Right lobe of liver (tissue), 6 donors: ENCODE results near the gene MACF1. TPM values are rescaled to one million over a fixed set of nuclear protein-coding genes. Genes with fewer than 3 reads are reported as not detected.
A peak's percentile ranks its signal among the peaks of the same experiment; 100 is the strongest.

Experiments used
- ATAC-seq, 4 donors: fragments of 200-7000 bp; cut with Tn5 transposase; one replicate each; pipeline ENCODE4 v1.9.1; 2020; ENCODE audit warnings: mild to moderate bottlenecking in 4 of 4, moderate library complexity in 4 of 4
- DNase-seq, 3 donors: peaks; one replicate each; pipeline ENCODE4 v3.0.0-alpha.2; 2020
- H3K27ac ChIP-seq, 3 donors: fragments of 200-600 bp; one replicate each; pipeline ENCODE4 v1.8.0; 2022
- H3K27me3 ChIP-seq, 2 donors: fragments of 200-600 bp; one replicate each; pipeline ENCODE4 v1.8.0; 2022
- H3K36me3 ChIP-seq, 4 donors: fragments of 200-600 bp; sonication (generic) in 1 of 4; one replicate each; pipeline versions ENCODE4 v1.5.1 to v1.8.0; 2017 to 2022; ENCODE audit warnings: control low read depth in 1 of 4
- H3K4me1 ChIP-seq, 4 donors: fragments of 200-600 bp; sonication (generic) in 1 of 4; one replicate each; pipeline versions ENCODE4 v1.5.1 to v1.8.0; 2017 to 2022; ENCODE audit warnings: control low read depth in 1 of 4
- H3K4me3 ChIP-seq, 3 donors: fragments of 200-600 bp; one replicate each; pipeline ENCODE4 v1.8.0; 2022
- H3K9me3 ChIP-seq, 4 donors: fragments of 200-600 bp; sonication (generic) in 1 of 4; one replicate each; pipeline versions ENCODE4 v1.5.1 to v1.8.0; 2017 to 2022; ENCODE audit warnings: control low read depth in 1 of 4
- CTCF ChIP-seq, 4 donors: fragments of 200-600 bp in 3 of 4; fragments of 450-650 bp in 1 of 4; IDR thresholded peaks; one replicate each; pipeline versions ENCODE4 v1.5.1 to v1.8.0; 2016 to 2022; ENCODE audit warnings: antibody characterized with exemption in 4 of 4, mild to moderate bottlenecking in 2 of 4
- POLR2A ChIP-seq: fragments of 450-650 bp; IDR thresholded peaks from one replicate; pipeline ENCODE4 v1.6.1; 2017; ENCODE audit warnings: antibody characterized with exemption, mild to moderate bottlenecking
- WGBS: methylation state at CpG from one replicate; pipeline ENCODE4 v1.1.6; 2018; ENCODE audit warnings: low coverage, low lambda C conversion rate; ENCODE audit not compliant: insufficient coverage; ENCODE audit errors: missing lambda C conversion rate; 5-methylcytosine and 5-hydroxymethylcytosine counted together
- intact Hi-C, 2 donors: fragments of 100-400 bp; cut with DNase I; formaldehyde crosslinking; loops; one replicate each; pipeline versions ENCODE4 v1.11.2 to v1.14.1; 2022
- total RNA-seq, 6 experiments: library from RNA; depleted of rRNA in 2 of 6; stranded (reverse); fragments of >200 nt in 2 of 6; fragmentation: NEBNext Ultra II Directional in 3 of 6; extraction: Animal tissue kit (Norgen Biotek cat#: 25700) in 3 of 6; gene quantifications; one replicate each; pipeline versions ENCODE4 v1.1.0 to v1.2.4, GENCODE V29; 2016 to 2023
- donor health status: DM: no; HTN: yes; CAD: no.
- donor health status: DM: no; HTN: no; CAD: no.
- donor health status: DM: no; HTN: no; CAD: no.
- donor health status: DM: no; HTN: yes; CAD: no.
- donor health status: DM: no; HTN: yes; CAD: no.

Gene MACF1
- total RNA-seq, 6 experiments from 2014 or later: 78.4 to 141 (median 100) TPM

GRCh38 chr1:39381839-39382238 lies 177.3 kb downstream of the MACF1 start:
- no peaks in the 10 kb centered on the region for H3K9me3 ChIP-seq
- intact Hi-C loops: loop anchor here in 1 of 2 donors (10.0 kb wide), 1 partner anchor 277 kb away; no protein-coding TSS in a partner anchor
- peaks cover 0 to 34% (median 24%) of the 10 kb centered on the region in 4 donors for H3K36me3 ChIP-seq
- peaks cover 0 to 11% (median 2%) of the 10 kb centered on the region in 4 donors for H3K4me1 ChIP-seq
- no peak overlapping the region for H3K4me3 ChIP-seq
- WGBS: 66% methylated on average over 4 of the region's 5 CpGs
- DNase-seq: no peak
- peak in 3 of 4 donors; percentile 7 to 49 (median 17) for ATAC-seq
- H3K27me3 ChIP-seq: no peaks in the 10 kb centered on the region
- no peak overlapping the region for H3K27ac ChIP-seq
- TF ChIP-seq POLR2A (no peak), CTCF (IDR thresholded peaks at IDR 0.05) (no peak)

GRCh38 chr1:39384305-39384704 lies 179.8 kb downstream of the MACF1 start:
- H3K4me1 ChIP-seq: peaks cover 0 to 27% (median 7%) of the 10 kb centered on the region in 4 donors
- no peak overlapping the region for H3K4me3 ChIP-seq
- H3K9me3 ChIP-seq: no peaks in the 10 kb centered on the region
- no peak for TF ChIP-seq CTCF (IDR thresholded peaks at IDR 0.05)
- TF ChIP-seq POLR2A: no peak
- ATAC-seq (no peak), DNase-seq (no peak)
- H3K27ac ChIP-seq: no peak overlapping the region
- no peaks in the 10 kb centered on the region for H3K27me3 ChIP-seq
- 60% methylated on average over 2 of the region's 2 CpGs for WGBS
- H3K36me3 ChIP-seq: peaks cover 0 to 51% (median 23%) of the 10 kb centered on the region in 4 donors
- intact Hi-C loops: loop anchor here in 1 of 2 donors (10.0 kb wide), 1 partner anchor 280 kb away; no protein-coding TSS in a partner anchor

GRCh38 chr1:39385067-39385988 lies 180.8 kb downstream of the MACF1 start:
- WGBS: 62% methylated on average over 15 of the region's 16 CpGs
- DNase-seq (no peak), ATAC-seq (peak in 3 of 4 donors; percentile 14 to 41 (median 26))
- intact Hi-C loops: loop anchor here in 1 of 2 donors (10.0 kb wide), 1 partner anchor 281 kb away; no protein-coding TSS in a partner anchor
- H3K27me3 ChIP-seq: no peaks in the 10 kb centered on the region
- H3K27ac ChIP-seq: no peak overlapping the region
- peaks cover 0 to 33% (median 11%) of the 10 kb centered on the region in 4 donors for H3K4me1 ChIP-seq
- H3K4me3 ChIP-seq: no peak overlapping the region
- TF ChIP-seq POLR2A: no peak
- TF ChIP-seq CTCF (IDR thresholded peaks at IDR 0.05): no peak
- H3K36me3 ChIP-seq: peaks cover 0 to 49% (median 15%) of the 10 kb centered on the region in 4 donors
- no peaks in the 10 kb centered on the region for H3K9me3 ChIP-seq

GRCh38 chr1:39386997-39387396 lies 182.5 kb downstream of the MACF1 start:
- Histone ChIP-seq H3K9me3 (no peaks in the 10 kb centered on the region), H3K36me3 (peaks cover 0 to 33% (median 7%) of the 10 kb centered on the region in 4 donors), H3K4me3 (no peak overlapping the region), H3K27me3 (no peaks in the 10 kb centered on the region), H3K4me1 (peaks cover 0 to 49% (median 17%) of the 10 kb centered on the region in 4 donors), H3K27ac (peak overlapping the region in 2 of 3 donors; percentile 24 to 33)
- ATAC-seq: peak; percentile 58 to 80 (median 65)
- WGBS: 39% methylated on average over 5 of the region's 5 CpGs
- DNase-seq: peak in 1 of 3 donors; percentile 65
- intact Hi-C loops: loop anchor here in 1 of 2 donors (10.0 kb wide), 1 partner anchor 282 kb away; no protein-coding TSS in a partner anchor
- TF ChIP-seq CTCF (IDR thresholded peaks at IDR 0.05): no peak
- no peak for TF ChIP-seq POLR2A
